CD14-positive monocyte (primary cell): ENCODE measurements around the gene SCAMP5. TPM values are rescaled to one million over a fixed set of nuclear protein-coding genes. Genes with fewer than 3 reads are reported as not detected.

Experiments used
- DNase-seq, 3 donors: peaks; one replicate each; pipeline ENCODE4 v3.0.0-alpha.2; 2011 to 2022
- H2AFZ ChIP-seq: 2 replicates; pipeline ENCODE4 v1.6.0; 2012; ENCODE audit warnings: mild to moderate bottlenecking, low read depth, low read length, inconsistent platforms; ENCODE audit not compliant: insufficient read depth, poor library complexity, severe bottlenecking
- H3K27ac ChIP-seq, 2 donors: 1 replicate in 1 of 2; 2 replicates in 1 of 2; pipeline ENCODE4 v1.5.1; 2012 to 2013; ENCODE audit warnings: low read length in 2 of 2, control low read depth in 1 of 2, inconsistent platforms in 1 of 2, low read depth in 1 of 2, mild to moderate bottlenecking in 1 of 2
- H3K27me3 ChIP-seq, 2 donors: one replicate each; pipeline versions ENCODE4 v1.6.0 to v1.6.1; 2011 to 2013; ENCODE audit warnings: low read length in 2 of 2; ENCODE audit not compliant: control insufficient read depth in 2 of 2, insufficient read depth in 2 of 2
- H3K36me3 ChIP-seq, 2 donors: replicated peaks in 1 of 2; 1 replicate in 1 of 2; 2 replicates in 1 of 2; pipeline versions ENCODE4 v1.5.1 to v1.6.1; 2012 to 2013; ENCODE audit warnings: low read length in 2 of 2, control low read depth in 1 of 2, inconsistent platforms in 1 of 2, mild to moderate bottlenecking in 1 of 2; ENCODE audit not compliant: insufficient read depth in 2 of 2, control insufficient read depth in 1 of 2
- H3K4me1 ChIP-seq, 2 donors: 1 replicate in 1 of 2; 2 replicates in 1 of 2; pipeline versions ENCODE4 v1.5.1 to v1.6.1; 2012 to 2013; ENCODE audit warnings: low read length in 2 of 2, control low read depth in 1 of 2, inconsistent platforms in 1 of 2, mild to moderate bottlenecking in 1 of 2, moderate library complexity in 1 of 2; ENCODE audit not compliant: insufficient read depth in 2 of 2, control insufficient read depth in 1 of 2
- H3K4me2 ChIP-seq: replicated peaks from 2 replicates; pipeline ENCODE3; 2012; ENCODE audit warnings: low read length, moderate library complexity, mild to moderate bottlenecking; ENCODE audit not compliant: poor library complexity, severe bottlenecking; ENCODE audit errors: extremely low read depth
- H3K4me3 ChIP-seq, 3 experiments: fragments of 200-600 bp in 1 of 3; sonication (generic) in 1 of 3; replicated peaks in 1 of 3; 1 replicate in 2 of 3; 2 replicates in 1 of 3; pipeline ENCODE4 v1.5.1; 2011 to 2013; ENCODE audit warnings: low read length in 3 of 3, mild to moderate bottlenecking in 3 of 3, control low read depth in 2 of 3, low read depth in 2 of 3, inconsistent platforms in 1 of 3, moderate library complexity in 1 of 3
- H3K79me2 ChIP-seq: 2 replicates; pipeline ENCODE4 v1.6.0; 2012; ENCODE audit warnings: mild to moderate bottlenecking, control low read depth, inconsistent platforms, low read length, moderate library complexity; ENCODE audit not compliant: insufficient read depth
- H3K9ac ChIP-seq: 2 replicates; pipeline ENCODE4 v1.6.0; 2017; ENCODE audit warnings: low read length, mild to moderate bottlenecking; ENCODE audit not compliant: insufficient read depth, poor library complexity, severe bottlenecking
- H3K9me3 ChIP-seq, 2 donors: replicated peaks in 1 of 2; 1 replicate in 1 of 2; 2 replicates in 1 of 2; pipeline versions ENCODE4 v1.5.1 to v1.6.1; 2012 to 2013; ENCODE audit warnings: low read length in 2 of 2, control low read depth in 1 of 2; ENCODE audit not compliant: control insufficient read depth in 1 of 2, insufficient read depth in 1 of 2
- H4K20me1 ChIP-seq: 2 replicates; pipeline ENCODE4 v1.6.0; 2012; ENCODE audit warnings: mild to moderate bottlenecking, low read length, control low read depth, moderate library complexity; ENCODE audit not compliant: insufficient read depth
- H3K27ac Mint-ChIP-seq, 7 donors: one replicate each; pipeline ENCODE4 v1.8.0; 2020; ENCODE audit warnings: mild to moderate bottlenecking in 7 of 7, mixed read lengths in 7 of 7, moderate library complexity in 6 of 7, inconsistent platforms in 2 of 7
- H3K27me3 Mint-ChIP-seq, 3 donors: one replicate each; pipeline ENCODE4 v1.8.0; 2021 to 2022; ENCODE audit warnings: low read depth in 3 of 3, mild to moderate bottlenecking in 3 of 3, mixed read lengths in 3 of 3, moderate library complexity in 3 of 3, inconsistent platforms in 1 of 3
- H3K36me3 Mint-ChIP-seq, 2 donors: one replicate each; pipeline ENCODE4 v1.8.0; 2020; ENCODE audit warnings: mixed read lengths in 2 of 2, inconsistent platforms in 1 of 2, mild to moderate bottlenecking in 1 of 2
- H3K4me1 Mint-ChIP-seq: one replicate; pipeline ENCODE4 v1.8.0; 2020; ENCODE audit warnings: mild to moderate bottlenecking, mixed read lengths
- H3K4me3 Mint-ChIP-seq, 2 donors: one replicate each; pipeline ENCODE4 v1.8.0; 2020; ENCODE audit warnings: mild to moderate bottlenecking in 2 of 2, mixed read lengths in 2 of 2, moderate library complexity in 1 of 2
- H3K9me3 Mint-ChIP-seq, 7 donors: one replicate each; pipeline ENCODE4 v1.8.0; 2020 to 2022; ENCODE audit warnings: mixed read lengths in 7 of 7, mild to moderate bottlenecking in 6 of 7, moderate library complexity in 6 of 7, inconsistent platforms in 2 of 7
- WGBS: methylation state at CpG from one replicate; pipeline ENCODE4 v1.1.5; 2013; ENCODE audit warnings: missing lambda C conversion rate; ENCODE audit not compliant: insufficient coverage; 5-methylcytosine and 5-hydroxymethylcytosine counted together
- intact Hi-C, 2 donors: fragments of 100-400 bp; cut with micrococcal nuclease; formaldehyde crosslinking; loops; one replicate each; pipeline versions ENCODE4 v1.15.0 to v1.15.1; 2023
- polyA plus RNA-seq, 3 donors: library from polyadenylated mRNA; depleted of rRNA in 1 of 3; unstranded in 2 of 3; stranded (reverse) in 1 of 3; fragments of 300-500 nt in 2 of 3; fragments of >200 nt in 1 of 3; fragmentation: Illumina TruSeq in 2 of 3; gene quantifications; 1 replicate in 2 of 3; 2 replicates in 1 of 3; pipeline ENCODE4 v1.2.3, GENCODE V29; 2012 to 2021
- TF ChIP-seq, protein P1 (sequence below): fragments of 200-600 bp; IDR thresholded peaks from one replicate; pipeline ENCODE4 v1.8.0; 2022; ENCODE audit warnings: antibody characterized with exemption, mild to moderate bottlenecking

SCAMP5 gene
- polyA plus RNA-seq, 3 donors: 0.08 to 0.32 TPM; not detected in 1

DNA sequence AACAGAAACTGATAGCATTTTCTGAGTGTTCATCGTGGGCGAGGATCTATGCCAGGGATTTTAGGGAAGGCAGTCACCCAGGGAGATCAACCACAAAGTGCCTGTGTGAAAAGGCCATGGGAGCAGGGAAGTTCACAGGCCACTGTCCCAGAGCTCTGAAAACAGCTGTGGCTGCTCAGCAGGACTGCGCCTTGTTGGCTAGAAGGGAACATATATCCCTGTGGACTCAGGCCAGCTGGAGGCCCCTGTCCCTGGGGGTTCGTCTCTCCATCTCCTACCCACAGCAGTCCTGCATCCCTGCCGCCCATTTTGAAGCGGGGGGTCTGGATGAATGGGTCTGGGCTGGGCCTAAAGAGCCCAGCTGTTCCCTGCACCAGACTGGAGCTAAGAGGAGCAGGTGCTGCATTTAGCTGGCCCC is 55.8 kb downstream of the SCAMP5 start:
- Histone ChIP-seq H3K9ac (no peak overlapping the region), H4K20me1 (no peaks in the 10 kb centered on the region), H3K27ac (no peak overlapping the region), H3K27me3 (no peaks in the 10 kb centered on the region), H3K36me3 (peaks cover 8 to 21% of the 10 kb centered on the region in 2 donors), H3K4me1 (peaks cover 42 to 56% of the 10 kb centered on the region in 2 donors), H3K9me3 (no peaks in the 10 kb centered on the region), H3K4me2 (no peak overlapping the region), H2AFZ (no peak overlapping the region), H3K4me3 (no peak overlapping the region), H3K79me2 (peaks cover 4% of the 10 kb centered on the region)
- DNase-seq: no peak
- Mint-ChIP-seq H3K27ac (peak overlapping the region in 2 of 7 donors; percentile 50 to 53), H3K27me3 (peaks cover 0 to 4% (median 2%) of the 10 kb centered on the region in 3 donors), H3K4me3 (no peak overlapping the region), H3K36me3 (peaks cover 36 to 41% of the 10 kb centered on the region in 2 donors), H3K4me1 (peaks cover 52% of the 10 kb centered on the region), H3K9me3 (peaks cover 0 to 2% (median 0%) of the 10 kb centered on the region in 7 donors)
- intact Hi-C loops: no loop called here
- 52% methylated on average over 2 of the region's 6 CpGs for WGBS
- TF ChIP-seq, protein P1, sequence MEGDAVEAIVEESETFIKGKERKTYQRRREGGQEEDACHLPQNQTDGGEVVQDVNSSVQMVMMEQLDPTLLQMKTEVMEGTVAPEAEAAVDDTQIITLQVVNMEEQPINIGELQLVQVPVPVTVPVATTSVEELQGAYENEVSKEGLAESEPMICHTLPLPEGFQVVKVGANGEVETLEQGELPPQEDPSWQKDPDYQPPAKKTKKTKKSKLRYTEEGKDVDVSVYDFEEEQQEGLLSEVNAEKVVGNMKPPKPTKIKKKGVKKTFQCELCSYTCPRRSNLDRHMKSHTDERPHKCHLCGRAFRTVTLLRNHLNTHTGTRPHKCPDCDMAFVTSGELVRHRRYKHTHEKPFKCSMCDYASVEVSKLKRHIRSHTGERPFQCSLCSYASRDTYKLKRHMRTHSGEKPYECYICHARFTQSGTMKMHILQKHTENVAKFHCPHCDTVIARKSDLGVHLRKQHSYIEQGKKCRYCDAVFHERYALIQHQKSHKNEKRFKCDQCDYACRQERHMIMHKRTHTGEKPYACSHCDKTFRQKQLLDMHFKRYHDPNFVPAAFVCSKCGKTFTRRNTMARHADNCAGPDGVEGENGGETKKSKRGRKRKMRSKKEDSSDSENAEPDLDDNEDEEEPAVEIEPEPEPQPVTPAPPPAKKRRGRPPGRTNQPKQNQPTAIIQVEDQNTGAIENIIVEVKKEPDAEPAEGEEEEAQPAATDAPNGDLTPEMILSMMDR: no peak

DNA sequence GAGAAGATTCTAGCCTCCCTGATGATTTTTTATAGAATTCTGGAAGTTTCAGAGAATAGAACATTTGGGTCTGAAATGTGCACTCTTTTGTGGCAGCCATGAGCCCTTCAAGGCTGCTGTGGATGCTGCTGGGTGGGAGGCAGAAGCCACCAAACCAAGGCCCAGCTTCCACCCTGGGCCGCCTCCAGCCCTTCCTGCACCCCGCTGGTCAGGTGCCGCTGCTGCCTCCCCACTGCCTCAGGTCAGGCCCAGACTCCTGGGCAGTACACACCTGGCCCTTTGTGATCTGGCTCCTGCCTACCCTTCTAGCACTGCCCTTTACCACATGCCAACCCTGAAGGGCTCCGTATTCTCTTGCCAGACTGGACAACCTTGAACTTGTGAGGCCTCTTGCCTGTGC is 56.3 kb downstream of the SCAMP5 start:
- no peak overlapping the region for H3K4me3 ChIP-seq
- no peaks in the 10 kb centered on the region for H3K9me3 ChIP-seq
- peaks cover 51% of the 10 kb centered on the region for H3K4me1 Mint-ChIP-seq
- no peak for DNase-seq
- no peak overlapping the region for H3K9ac ChIP-seq
- peaks cover 4% of the 10 kb centered on the region for H3K79me2 ChIP-seq
- no peaks in the 10 kb centered on the region for H3K27me3 ChIP-seq
- H3K36me3 ChIP-seq: peaks cover 8 to 21% of the 10 kb centered on the region in 2 donors
- H3K27ac Mint-ChIP-seq: peak overlapping the region in 1 of 7 donors; percentile 21
- H3K27me3 Mint-ChIP-seq: peaks cover 0 to 4% (median 2%) of the 10 kb centered on the region in 3 donors
- intact Hi-C loops: no loop called here
- no peak overlapping the region for H3K27ac ChIP-seq
- no peaks in the 10 kb centered on the region for H4K20me1 ChIP-seq
- H3K4me2 ChIP-seq: no peak overlapping the region
- H2AFZ ChIP-seq: no peak overlapping the region
- peaks cover 0 to 2% (median 0%) of the 10 kb centered on the region in 7 donors for H3K9me3 Mint-ChIP-seq
- H3K4me1 ChIP-seq: peaks cover 37 to 53% of the 10 kb centered on the region in 2 donors
- 100% methylated on average over 4 of the region's 4 CpGs for WGBS
- peaks cover 35 to 41% of the 10 kb centered on the region in 2 donors for H3K36me3 Mint-ChIP-seq
- H3K4me3 Mint-ChIP-seq: no peak overlapping the region
- TF ChIP-seq, protein P1: no peak
